ENCODE results near the gene NCK2.

The NCK2 gene

GRCh38 chr2:105779394-105779793 is 34.7 kb downstream of the NCK2 start:
- TF ChIP-seq EZH2 (optimal IDR thresholded peaks at IDR 0.05; ENCODE audit: low read depth, low read length) (no peak), CTCF (IDR thresholded peaks at IDR 0.05; ENCODE audit: low read length) (no peak), EZH2phosphoT487 (IDR thresholded peaks at IDR 0.05; ENCODE audit: low read length) (no peak)
- no peak for DNase-seq

DNA sequence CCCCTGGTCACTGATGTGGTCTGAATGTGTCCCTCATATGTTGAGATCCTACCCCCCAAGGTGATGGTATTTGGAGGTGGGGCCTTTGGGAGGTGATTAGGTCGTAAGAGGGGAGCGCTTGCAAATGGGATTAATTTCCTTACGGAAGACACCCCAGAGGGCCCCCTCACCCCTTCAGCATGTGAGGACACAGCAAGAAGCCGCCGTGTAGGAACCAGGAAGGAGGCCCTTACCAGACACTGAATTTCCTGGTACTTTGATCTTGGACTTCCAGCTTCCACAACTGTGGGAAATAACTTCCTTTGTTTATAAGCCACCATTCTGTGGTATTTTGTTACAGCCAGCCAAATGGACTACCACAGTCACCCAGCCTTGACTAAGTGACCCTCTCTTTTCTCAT is 35.9 kb downstream of the NCK2 start:
- peaks cover 19% of the 10 kb centered on the region for H3F3A ChIP-seq (ENCODE audit: insufficient read depth, low read length)
- TF ChIP-seq CTCF (IDR thresholded peaks at IDR 0.05; ENCODE audit: low read length) = no peak
- TF ChIP-seq EZH2 (optimal IDR thresholded peaks at IDR 0.05; ENCODE audit: low read depth, low read length) = no peak
- no peak for TF ChIP-seq EZH2phosphoT487 (IDR thresholded peaks at IDR 0.05; ENCODE audit: low read length)
- H3K27me3 ChIP-seq (replicated peaks; ENCODE audit: insufficient read depth, low read length) = no peaks in the 10 kb centered on the region
- H3K9ac ChIP-seq (ENCODE audit: low read length) = no peak overlapping the region
- peaks cover 27% of the 10 kb centered on the region for H3K4me1 ChIP-seq (ENCODE audit: low read length)
- no peaks in the 10 kb centered on the region for H3K36me3 ChIP-seq (replicated peaks; ENCODE audit: insufficient read depth, low read length)
- H2AFZ ChIP-seq (ENCODE audit: low read length) = no peak overlapping the region
- no peaks in the 10 kb centered on the region for H3K9me2 ChIP-seq (replicated peaks; ENCODE audit: insufficient read depth, low read length)
- no peak overlapping the region for H3K27ac ChIP-seq (ENCODE audit: low read length)
- H3K4me3 ChIP-seq (ENCODE audit: low read length) = no peak overlapping the region
- H3K9me3 ChIP-seq (replicated peaks; ENCODE audit: insufficient read depth, low read length) = no peaks in the 10 kb centered on the region
- H3K79me2 ChIP-seq (ENCODE audit: low read length) = peaks cover 100% of the 10 kb centered on the region
- H3K4me2 ChIP-seq (ENCODE audit: low read depth, low read length) = no peak overlapping the region
- no peak for DNase-seq
- H4K20me1 ChIP-seq (ENCODE audit: insufficient read depth, low read length) = peaks cover 41% of the 10 kb centered on the region; the same call in 1 of the 2 replicates

More at GRCh38 chr2:105779394-105779793, 34.7 kb downstream of the NCK2 start:
- peaks cover 36% of the 10 kb centered on the region for H3K4me1 ChIP-seq (ENCODE audit: low read length)
- peaks cover 100% of the 10 kb centered on the region for H3K79me2 ChIP-seq (ENCODE audit: low read length)
- no peak overlapping the region for H3K9ac ChIP-seq (ENCODE audit: low read length)
- no peak overlapping the region for H2AFZ ChIP-seq (ENCODE audit: low read length)
- no peaks in the 10 kb centered on the region for H3K9me3 ChIP-seq (replicated peaks; ENCODE audit: insufficient read depth, low read length)
- H3F3A ChIP-seq (ENCODE audit: insufficient read depth, low read length) = peaks cover 22% of the 10 kb centered on the region
- no peak overlapping the region for H3K4me3 ChIP-seq (ENCODE audit: low read length)
- no peaks in the 10 kb centered on the region for H3K9me2 ChIP-seq (replicated peaks; ENCODE audit: insufficient read depth, low read length)
- no peak overlapping the region for H3K4me2 ChIP-seq (ENCODE audit: low read depth, low read length)
- no peaks in the 10 kb centered on the region for H3K36me3 ChIP-seq (replicated peaks; ENCODE audit: insufficient read depth, low read length)
- H4K20me1 ChIP-seq (ENCODE audit: insufficient read depth, low read length) = peaks cover 38% of the 10 kb centered on the region; the same call in 1 of the 2 replicates
- H3K27me3 ChIP-seq (replicated peaks; ENCODE audit: insufficient read depth, low read length) = no peaks in the 10 kb centered on the region
- no peak overlapping the region for H3K27ac ChIP-seq (ENCODE audit: low read length)

DNA sequence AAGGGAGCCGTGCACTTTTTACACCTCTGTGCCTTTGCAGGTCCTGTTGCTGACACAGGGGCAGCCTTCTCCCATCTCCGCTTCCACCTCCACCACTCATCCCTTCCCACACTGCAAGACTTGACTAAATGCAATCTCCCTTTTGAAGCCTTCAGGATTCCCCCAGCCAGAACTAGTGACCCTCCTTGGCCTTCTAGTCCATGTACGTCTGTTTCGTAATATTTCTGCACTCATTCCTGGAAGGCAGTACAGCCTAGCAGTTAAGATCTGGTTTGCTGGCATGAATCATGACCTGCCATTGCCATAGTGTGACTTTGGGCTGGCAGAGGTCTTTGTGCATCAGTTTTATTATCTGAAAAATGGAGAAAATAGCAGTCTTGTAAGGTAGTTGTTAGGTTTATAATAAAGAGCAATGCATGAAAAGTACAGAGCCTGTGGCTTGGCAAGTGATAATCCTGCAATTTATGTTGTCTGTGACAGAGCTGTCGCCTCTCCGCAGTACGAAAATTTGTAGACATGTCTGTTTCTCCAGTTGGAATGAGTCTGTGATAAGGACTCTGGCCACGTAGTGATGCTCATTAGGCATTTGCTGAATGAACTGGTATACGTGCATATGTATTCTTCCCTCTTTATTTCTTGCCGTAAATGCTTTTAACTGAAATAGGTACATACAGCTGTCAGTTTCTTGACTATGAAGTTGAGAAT is 36.7 kb downstream of the NCK2 start:
- no peak for DNase-seq
- no peak overlapping the region for H2AFZ ChIP-seq (ENCODE audit: low read length)
- no peak overlapping the region for H3K9ac ChIP-seq (ENCODE audit: low read length)
- H3K9me3 ChIP-seq (replicated peaks; ENCODE audit: insufficient read depth, low read length) = no peaks in the 10 kb centered on the region
- H3K27ac ChIP-seq (ENCODE audit: low read length) = no peak overlapping the region
- peaks cover 20% of the 10 kb centered on the region for H3K4me1 ChIP-seq (ENCODE audit: low read length)
- H3K27me3 ChIP-seq (replicated peaks; ENCODE audit: insufficient read depth, low read length) = no peaks in the 10 kb centered on the region
- TF ChIP-seq EZH2 (optimal IDR thresholded peaks at IDR 0.05; ENCODE audit: low read depth, low read length) = no peak
- no peak for TF ChIP-seq EZH2phosphoT487 (IDR thresholded peaks at IDR 0.05; ENCODE audit: low read length)
- no peak for TF ChIP-seq CTCF (IDR thresholded peaks at IDR 0.05; ENCODE audit: low read length)
- peaks cover 44% of the 10 kb centered on the region; the same call in 1 of the 2 replicates for H4K20me1 ChIP-seq (ENCODE audit: insufficient read depth, low read length)
- no peaks in the 10 kb centered on the region for H3K9me2 ChIP-seq (replicated peaks; ENCODE audit: insufficient read depth, low read length)
- no peak overlapping the region for H3K4me3 ChIP-seq (ENCODE audit: low read length)
- no peak overlapping the region for H3K4me2 ChIP-seq (ENCODE audit: low read depth, low read length)
- peaks cover 100% of the 10 kb centered on the region for H3K79me2 ChIP-seq (ENCODE audit: low read length)
- H3K36me3 ChIP-seq (replicated peaks; ENCODE audit: insufficient read depth, low read length) = no peaks in the 10 kb centered on the region
- peaks cover 13% of the 10 kb centered on the region for H3F3A ChIP-seq (ENCODE audit: insufficient read depth, low read length)

All from MM.1S (cell line).